Measurements from ENCODE around the gene AFF3.

Gene AFF3

GRCh38 chr2:99648906-99649789 lies 493.2 kb downstream of the AFF3 start:
- no peak for DNase-seq

- no peak for DNase-seq
Observed at GRCh38 chr2:99648178-99648844, 494.1 kb downstream of the AFF3 start.

GRCh38 chr2:99645960-99646359 lies 496.4 kb downstream of the AFF3 start:
- no peak for DNase-seq

GRCh38 chr2:99644419-99644787 lies 498.0 kb downstream of the AFF3 start:
- DNase-seq: no peak

- DNase-seq: no peak
Observed at GRCh38 chr2:99643787-99644418, 498.5 kb downstream of the AFF3 start.

GRCh38 chr2:99641999-99642398 lies 500.4 kb downstream of the AFF3 start:
- DNase-seq: no peak

GRCh38 chr2:99640635-99641151 lies 501.7 kb downstream of the AFF3 start:
- no peak for DNase-seq

- DNase-seq: no peak
Observed at GRCh38 chr2:99638791-99639190, 503.6 kb downstream of the AFF3 start.

GRCh38 chr2:99637159-99637697 lies 505.2 kb downstream of the AFF3 start:
- no peak for DNase-seq

GRCh38 chr2:99636144-99637034 lies 506.0 kb downstream of the AFF3 start:
- DNase-seq: no peak

- no peak for DNase-seq
Observed at GRCh38 chr2:99635710-99636109, 506.7 kb downstream of the AFF3 start.

- DNase-seq: no peak
Observed at GRCh38 chr2:99634234-99634633, 508.2 kb downstream of the AFF3 start.

GRCh38 chr2:99631700-99632099 lies 510.7 kb downstream of the AFF3 start:
- no peak for DNase-seq

- DNase-seq: no peak
Observed at GRCh38 chr2:99629320-99629719, 513.1 kb downstream of the AFF3 start.

- no peak for DNase-seq
Observed at GRCh38 chr2:99626158-99626557, 516.2 kb downstream of the AFF3 start.

GRCh38 chr2:99624677-99625076 lies 517.7 kb downstream of the AFF3 start:
- no peak for DNase-seq

GRCh38 chr2:99623613-99624012 lies 518.8 kb downstream of the AFF3 start:
- no peak for DNase-seq

GRCh38 chr2:99623035-99623434 lies 519.4 kb downstream of the AFF3 start:
- DNase-seq: no peak

- DNase-seq: no peak
Observed at GRCh38 chr2:99622534-99622933, 519.9 kb downstream of the AFF3 start.

- no peak for DNase-seq
Observed at GRCh38 chr2:99621774-99622173, 520.6 kb downstream of the AFF3 start.

- no peak for DNase-seq
Observed at GRCh38 chr2:99621106-99621505, 521.3 kb downstream of the AFF3 start.

GRCh38 chr2:99619151-99619550 lies 523.2 kb downstream of the AFF3 start:
- DNase-seq: no peak

All from stimulated activated naive CD4-positive, alpha-beta T cell (primary cell).